Transverse colon (tissue), 4 donors: ENCODE measurements around the gene KHDRBS1. TPM values are rescaled to one million over a fixed set of nuclear protein-coding genes. Genes with fewer than 3 reads are reported as not detected.

Experiments
- DNase-seq: peaks from one replicate; pipeline ENCODE4 v3.0.0-alpha.2; 2019
- H3K27ac ChIP-seq, 4 donors: fragments of 200-600 bp; sonication (generic); 2 replicates each; pipeline ENCODE4 v1.5.1; 2016 to 2018; ENCODE audit warnings: inconsistent platforms in 4 of 4
- H3K27me3 ChIP-seq: fragments of 200-600 bp; sonication (generic); 2 replicates; pipeline ENCODE4 v1.5.1; 2017; ENCODE audit warnings: inconsistent platforms
- H3K36me3 ChIP-seq, 4 donors: fragments of 200-600 bp; sonication (generic); 2 replicates each; pipeline ENCODE4 v1.5.1; 2017 to 2019; ENCODE audit warnings: inconsistent platforms in 4 of 4
- H3K4me1 ChIP-seq, 4 donors: fragments of 200-600 bp; sonication (generic); 2 replicates each; pipeline ENCODE4 v1.5.1; 2017 to 2020; ENCODE audit warnings: inconsistent platforms in 4 of 4
- H3K4me3 ChIP-seq, 4 donors: fragments of 200-600 bp; sonication (generic); 1 replicate in 1 of 4; 2 replicates in 3 of 4; pipeline versions ENCODE4 v1.5.1 to v1.6.1; 2017 to 2019; ENCODE audit warnings: inconsistent platforms in 4 of 4
- H3K9me3 ChIP-seq, 2 donors: fragments of 200-600 bp; sonication (generic); 2 replicates each; pipeline ENCODE4 v1.5.1; 2017 to 2019; ENCODE audit warnings: inconsistent platforms in 2 of 2
- EP300 ChIP-seq: sonication (generic); formaldehyde crosslinking; IDR thresholded peaks from one replicate; pipeline ENCODE4 v1.6.1; 2017; ENCODE audit warnings: antibody characterized with exemption, low read depth
- POLR2A ChIP-seq: fragments of 450-650 bp; IDR thresholded peaks from one replicate; pipeline ENCODE4 v1.6.1; 2016; ENCODE audit warnings: antibody characterized with exemption, mild to moderate bottlenecking, moderate library complexity
- POLR2AphosphoS5 ChIP-seq, 3 donors: sonication (generic); formaldehyde crosslinking; IDR thresholded peaks; one replicate each; pipeline ENCODE4 v1.6.1; 2016; ENCODE audit warnings: antibody characterized with exemption in 3 of 3
- WGBS, 2 donors: methylation state at CpG; one replicate each; pipeline ENCODE4 v1.1.5; 2018; ENCODE audit warnings: low coverage in 1 of 2; 5-methylcytosine and 5-hydroxymethylcytosine counted together
- in situ Hi-C, 4 donors: fragments of 200-750 bp; cut with MboI; loops; one replicate each; pipeline versions ENCODE4 v1.15.0 to v1.15.1; 2017; ENCODE audit warnings: low sequenced_read_pairs in 3 of 4, low pct_ligation_motif_present in 1 of 4, low pct_unique_long_range_greater_than_20kb in 1 of 4
- intact Hi-C: fragments of 100-400 bp; cut with DNase I; formaldehyde crosslinking; loops from one replicate; pipeline ENCODE4 v1.15.1; 2023; ENCODE audit warnings: low total_unique reads
- total RNA-seq, 4 donors: library from RNA; depleted of rRNA; stranded (reverse); fragments of >200 nt; gene quantifications; one replicate each; pipeline ENCODE4 v1.1.0, GENCODE V29; 2016
- TF ChIP-seq, protein P1 (sequence below), 5 experiments: fragments of 200-600 bp in 3 of 5; fragments of 450-650 bp in 2 of 5; sonication (generic) in 3 of 5; IDR thresholded peaks; 1 replicate in 2 of 5; 2 replicates in 3 of 5; pipeline ENCODE4 v1.5.1; 2016 to 2017; ENCODE audit warnings: antibody characterized with exemption in 5 of 5, inconsistent platforms in 3 of 5, mild to moderate bottlenecking in 2 of 5, moderate library complexity in 1 of 5

KHDRBS1 gene, protein sequence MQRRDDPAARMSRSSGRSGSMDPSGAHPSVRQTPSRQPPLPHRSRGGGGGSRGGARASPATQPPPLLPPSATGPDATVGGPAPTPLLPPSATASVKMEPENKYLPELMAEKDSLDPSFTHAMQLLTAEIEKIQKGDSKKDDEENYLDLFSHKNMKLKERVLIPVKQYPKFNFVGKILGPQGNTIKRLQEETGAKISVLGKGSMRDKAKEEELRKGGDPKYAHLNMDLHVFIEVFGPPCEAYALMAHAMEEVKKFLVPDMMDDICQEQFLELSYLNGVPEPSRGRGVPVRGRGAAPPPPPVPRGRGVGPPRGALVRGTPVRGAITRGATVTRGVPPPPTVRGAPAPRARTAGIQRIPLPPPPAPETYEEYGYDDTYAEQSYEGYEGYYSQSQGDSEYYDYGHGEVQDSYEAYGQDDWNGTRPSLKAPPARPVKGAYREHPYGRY
- total RNA-seq: 10 to 100 TPM; 49.3 to 83.4 (median 57.1) TPM

DNA sequence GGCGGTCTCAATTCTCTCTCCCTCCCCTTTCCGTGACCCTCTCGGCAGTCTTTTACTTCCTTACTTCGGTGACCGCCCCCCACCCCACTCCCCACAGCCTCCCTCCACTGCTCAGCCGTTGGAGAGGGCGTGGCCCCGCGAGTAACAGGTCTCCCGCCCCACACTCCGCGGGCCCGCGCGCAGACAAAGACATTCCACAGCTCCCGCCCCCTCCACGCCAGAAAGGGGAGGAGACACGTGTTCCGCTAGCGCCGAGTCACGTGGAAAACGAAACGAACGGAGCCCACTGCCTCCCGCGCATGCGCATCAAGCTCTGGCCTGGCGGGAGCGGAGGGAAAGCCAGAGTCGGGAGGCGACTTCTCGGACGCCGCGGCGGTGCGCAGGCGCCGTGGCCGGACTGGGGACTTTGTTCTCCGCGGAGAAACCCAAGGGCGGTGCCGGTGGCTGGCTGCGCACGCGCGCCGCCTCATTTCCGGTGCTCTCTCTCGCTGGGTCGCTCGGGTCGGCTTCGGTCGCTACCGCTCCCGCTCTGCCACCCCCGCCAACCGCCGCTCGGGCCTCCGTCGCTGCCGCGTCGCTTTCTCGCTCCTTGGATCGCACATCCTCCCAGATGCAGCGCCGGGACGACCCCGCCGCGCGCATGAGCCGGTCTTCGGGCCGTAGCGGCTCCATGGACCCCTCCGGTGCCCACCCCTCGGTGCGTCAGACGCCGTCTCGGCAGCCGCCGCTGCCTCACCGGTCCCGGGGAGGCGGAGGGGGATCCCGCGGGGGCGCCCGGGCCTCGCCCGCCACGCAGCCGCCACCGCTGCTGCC is at the start of gene KHDRBS1:
Gene KHDRBS1, plus strand, starts transcription at position 483 of the 813 bp plus-strand sequence. Its CDS starts 128 bp downstream, at position 611.
- H3K9me3 ChIP-seq: no peaks in the 10 kb centered on the region
- intact Hi-C loops: no loop called here

DNA sequence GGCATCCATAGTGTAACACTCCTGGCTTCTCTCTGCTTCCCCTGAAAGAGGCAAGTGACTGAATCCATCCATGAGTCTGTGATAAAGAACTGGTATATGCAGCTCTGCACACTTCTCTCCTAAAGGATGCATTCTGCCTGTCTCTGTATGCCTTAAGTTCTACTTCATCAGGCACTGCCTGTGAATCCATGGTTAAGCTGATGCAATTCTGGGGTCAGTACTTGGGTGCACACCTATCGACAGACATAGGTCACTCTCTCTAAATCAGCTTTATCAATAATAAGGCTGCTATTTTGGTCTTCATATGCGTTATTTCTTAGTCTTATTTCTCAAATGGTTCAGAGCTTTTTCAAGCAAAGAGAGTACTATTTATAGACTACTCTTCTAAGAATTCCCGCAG is 42.8 kb upstream of the KHDRBS1 start:
- H3K4me3 ChIP-seq: no peak overlapping the region
- H3K36me3 ChIP-seq: no peaks in the 10 kb centered on the region
- DNase-seq: no peak
- WGBS, 2 donors: 80 to 89% methylated on average over 3 of the region's 3 CpGs
- H3K27me3 ChIP-seq: no peaks in the 10 kb centered on the region
- no peak for TF ChIP-seq EP300
- TF ChIP-seq POLR2AphosphoS5 (IDR thresholded peaks at IDR 0.05): no peak
- TF ChIP-seq POLR2A: no peak
- TF ChIP-seq, protein P1, sequence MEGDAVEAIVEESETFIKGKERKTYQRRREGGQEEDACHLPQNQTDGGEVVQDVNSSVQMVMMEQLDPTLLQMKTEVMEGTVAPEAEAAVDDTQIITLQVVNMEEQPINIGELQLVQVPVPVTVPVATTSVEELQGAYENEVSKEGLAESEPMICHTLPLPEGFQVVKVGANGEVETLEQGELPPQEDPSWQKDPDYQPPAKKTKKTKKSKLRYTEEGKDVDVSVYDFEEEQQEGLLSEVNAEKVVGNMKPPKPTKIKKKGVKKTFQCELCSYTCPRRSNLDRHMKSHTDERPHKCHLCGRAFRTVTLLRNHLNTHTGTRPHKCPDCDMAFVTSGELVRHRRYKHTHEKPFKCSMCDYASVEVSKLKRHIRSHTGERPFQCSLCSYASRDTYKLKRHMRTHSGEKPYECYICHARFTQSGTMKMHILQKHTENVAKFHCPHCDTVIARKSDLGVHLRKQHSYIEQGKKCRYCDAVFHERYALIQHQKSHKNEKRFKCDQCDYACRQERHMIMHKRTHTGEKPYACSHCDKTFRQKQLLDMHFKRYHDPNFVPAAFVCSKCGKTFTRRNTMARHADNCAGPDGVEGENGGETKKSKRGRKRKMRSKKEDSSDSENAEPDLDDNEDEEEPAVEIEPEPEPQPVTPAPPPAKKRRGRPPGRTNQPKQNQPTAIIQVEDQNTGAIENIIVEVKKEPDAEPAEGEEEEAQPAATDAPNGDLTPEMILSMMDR (IDR thresholded peaks at IDR 0.05): no peak
- no peaks in the 10 kb centered on the region for H3K4me1 ChIP-seq
- no peaks in the 10 kb centered on the region for H3K9me3 ChIP-seq
- H3K27ac ChIP-seq: no peak overlapping the region
- intact Hi-C loops (no loop called here), in situ Hi-C loops (loop anchor here in 2 of 4 donors (25.0 kb wide), 1 partner anchor 309 kb away; no protein-coding TSS in a partner anchor)

More for the DNA sequence above, at the start of gene KHDRBS1:
- Histone ChIP-seq H3K4me1 (peaks cover 16 to 43% (median 28%) of the 10 kb centered on the region in 4 donors), H3K27ac (peak within 1 kb of the TSS; percentile 97 to 100 (median 100)), H3K36me3 (no peaks in the 10 kb centered on the region), H3K27me3 (no peaks in the 10 kb centered on the region), H3K4me3 (peak within 1 kb of the TSS; percentile 76 to 100 (median 92))
- in situ Hi-C loops: no loop called here
- DNase-seq: peak; percentile 99
- WGBS, 2 donors: 0 to 1% methylated on average over 4 to 55 of the region's 101 CpGs
- TF ChIP-seq, protein P1 (IDR thresholded peaks at IDR 0.05): no peak
- TF ChIP-seq POLR2AphosphoS5 (IDR thresholded peaks at IDR 0.05): peak; percentile 95 to 99 (median 99)
- no peak for TF ChIP-seq EP300
- TF ChIP-seq POLR2A: peak; percentile 96

DNA sequence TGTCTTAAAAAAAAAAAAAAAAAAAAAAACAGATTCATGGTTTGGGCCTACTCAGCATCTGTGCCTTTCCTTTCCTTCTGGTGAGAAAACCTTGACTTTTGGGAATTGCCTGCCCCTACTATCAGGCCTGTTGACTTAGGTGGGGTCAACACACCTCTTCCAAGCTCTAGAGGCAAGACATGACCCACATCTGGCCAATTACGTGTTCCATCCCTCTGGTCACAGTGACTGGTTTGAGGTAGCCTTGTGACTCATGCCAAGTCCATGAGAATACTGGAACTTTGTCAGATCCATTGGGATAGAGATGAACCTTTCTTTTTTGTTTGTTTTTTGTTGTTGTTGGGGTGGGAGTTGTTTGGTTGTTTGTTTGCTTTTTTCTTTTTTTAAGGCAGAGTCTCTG is 37.3 kb upstream of the KHDRBS1 start:
- intact Hi-C loops (no loop called here), in situ Hi-C loops (no loop called here)
- no peak for DNase-seq
- H3K4me1 ChIP-seq: peaks cover 0 to 5% (median 0%) of the 10 kb centered on the region in 4 donors
- H3K27me3 ChIP-seq: no peaks in the 10 kb centered on the region
- TF ChIP-seq, protein P1 (IDR thresholded peaks at IDR 0.05): no peak
- TF ChIP-seq POLR2A (no peak), EP300 (no peak), POLR2AphosphoS5 (IDR thresholded peaks at IDR 0.05) (no peak)
- WGBS, 2 donors: 78 to 96% methylated on average over 1 of the region's 1 CpG
- no peak overlapping the region for H3K4me3 ChIP-seq
- no peaks in the 10 kb centered on the region for H3K36me3 ChIP-seq
- H3K9me3 ChIP-seq: no peaks in the 10 kb centered on the region
- no peak overlapping the region for H3K27ac ChIP-seq
